Tibial artery (tissue), 4 donors: ENCODE results near the gene UGT8.
A peak's percentile ranks its signal among the peaks of the same experiment; 100 is the strongest.

Source experiments
- DNase-seq, 2 donors: peaks; one replicate each; pipeline ENCODE4 v3.0.0-alpha.2; 2019
- H3K27ac ChIP-seq, 2 donors: fragments of 200-600 bp; sonication (generic) in 1 of 2; 1 replicate in 1 of 2; 2 replicates in 1 of 2; pipeline ENCODE4 v1.5.1; 2018 to 2019; ENCODE audit warnings: mild to moderate bottlenecking in 1 of 2
- H3K27me3 ChIP-seq, 2 donors: fragments of 200-600 bp; sonication (generic) in 1 of 2; one replicate each; pipeline versions ENCODE4 v1.5.1 to v1.6.0; 2016 to 2019
- H3K36me3 ChIP-seq, 3 donors: fragments of 200-600 bp; sonication (generic) in 2 of 3; one replicate each; pipeline ENCODE4 v1.5.1; 2016 to 2019; ENCODE audit warnings: mild to moderate bottlenecking in 2 of 3
- H3K4me1 ChIP-seq, 4 donors: fragments of 200-600 bp; sonication (generic) in 2 of 4; 1 replicate in 3 of 4; 2 replicates in 1 of 4; pipeline ENCODE4 v1.5.1; 2016 to 2019
- H3K4me3 ChIP-seq, 2 donors: fragments of 200-600 bp; sonication (generic) in 1 of 2; 1 replicate in 1 of 2; 2 replicates in 1 of 2; pipeline ENCODE4 v1.5.1; 2018 to 2019; ENCODE audit warnings: mild to moderate bottlenecking in 2 of 2
- H3K9me3 ChIP-seq, 3 donors: fragments of 200-600 bp; sonication (generic) in 1 of 3; one replicate each; pipeline ENCODE4 v1.5.1; 2016 to 2019
- intact Hi-C: fragments of 100-400 bp; cut with DNase I; formaldehyde crosslinking; loops from one replicate; pipeline ENCODE4 v1.15.0; 2023; ENCODE audit warnings: low total_unique reads
- TF ChIP-seq, protein P1 (sequence below), 2 experiments: fragments of 200-600 bp in 1 of 2; fragments of 450-650 bp in 1 of 2; IDR thresholded peaks; one replicate each; pipeline ENCODE4 v1.5.1; 2017 to 2019; ENCODE audit warnings: antibody characterized with exemption in 2 of 2, mild to moderate bottlenecking in 1 of 2, moderate library complexity in 1 of 2

Gene UGT8

DNA sequence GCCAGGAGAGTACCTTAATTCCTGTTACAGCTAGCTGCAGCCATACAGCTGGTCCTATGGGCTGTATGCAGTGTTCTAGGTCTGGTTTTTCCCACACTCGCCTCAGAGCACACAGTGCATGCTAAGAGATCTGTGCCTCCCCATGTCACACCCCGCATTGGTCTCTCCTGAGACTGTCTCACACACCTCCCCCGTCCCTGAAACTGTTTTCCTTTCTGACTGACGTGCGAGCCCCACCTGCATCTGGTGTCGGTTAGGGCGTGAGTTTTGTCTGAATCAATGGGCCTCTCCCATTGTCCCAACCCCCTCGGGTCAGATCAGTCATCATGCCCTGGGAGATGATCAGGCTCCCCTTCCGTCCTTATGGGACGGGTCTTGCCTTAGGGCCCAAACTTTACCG lies 3.4 kb upstream of the UGT8 start:
- TF ChIP-seq, protein P1, sequence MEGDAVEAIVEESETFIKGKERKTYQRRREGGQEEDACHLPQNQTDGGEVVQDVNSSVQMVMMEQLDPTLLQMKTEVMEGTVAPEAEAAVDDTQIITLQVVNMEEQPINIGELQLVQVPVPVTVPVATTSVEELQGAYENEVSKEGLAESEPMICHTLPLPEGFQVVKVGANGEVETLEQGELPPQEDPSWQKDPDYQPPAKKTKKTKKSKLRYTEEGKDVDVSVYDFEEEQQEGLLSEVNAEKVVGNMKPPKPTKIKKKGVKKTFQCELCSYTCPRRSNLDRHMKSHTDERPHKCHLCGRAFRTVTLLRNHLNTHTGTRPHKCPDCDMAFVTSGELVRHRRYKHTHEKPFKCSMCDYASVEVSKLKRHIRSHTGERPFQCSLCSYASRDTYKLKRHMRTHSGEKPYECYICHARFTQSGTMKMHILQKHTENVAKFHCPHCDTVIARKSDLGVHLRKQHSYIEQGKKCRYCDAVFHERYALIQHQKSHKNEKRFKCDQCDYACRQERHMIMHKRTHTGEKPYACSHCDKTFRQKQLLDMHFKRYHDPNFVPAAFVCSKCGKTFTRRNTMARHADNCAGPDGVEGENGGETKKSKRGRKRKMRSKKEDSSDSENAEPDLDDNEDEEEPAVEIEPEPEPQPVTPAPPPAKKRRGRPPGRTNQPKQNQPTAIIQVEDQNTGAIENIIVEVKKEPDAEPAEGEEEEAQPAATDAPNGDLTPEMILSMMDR (IDR thresholded peaks at IDR 0.05): no peak
- no peaks in the 10 kb centered on the region for H3K9me3 ChIP-seq
- peaks cover 0 to 22% (median 15%) of the 10 kb centered on the region in 4 donors for H3K4me1 ChIP-seq
- H3K4me3 ChIP-seq: no peak overlapping the region
- peaks cover 0 to 24% of the 10 kb centered on the region in 2 donors for H3K27me3 ChIP-seq
- H3K36me3 ChIP-seq: no peaks in the 10 kb centered on the region
- no peak for DNase-seq
- no peak overlapping the region for H3K27ac ChIP-seq
- intact Hi-C loops: no loop called here

GRCh38 chr4:114595921-114596320 lies 2.7 kb upstream of the UGT8 start:
- Histone ChIP-seq H3K4me3 (no peak overlapping the region), H3K9me3 (no peaks in the 10 kb centered on the region), H3K4me1 (peaks cover 0 to 22% (median 15%) of the 10 kb centered on the region in 4 donors), H3K27me3 (peaks cover 0 to 24% of the 10 kb centered on the region in 2 donors), H3K27ac (no peak overlapping the region), H3K36me3 (no peaks in the 10 kb centered on the region)
- TF ChIP-seq, protein P1 (IDR thresholded peaks at IDR 0.05): no peak
- intact Hi-C loops: no loop called here
- no peak for DNase-seq

DNA sequence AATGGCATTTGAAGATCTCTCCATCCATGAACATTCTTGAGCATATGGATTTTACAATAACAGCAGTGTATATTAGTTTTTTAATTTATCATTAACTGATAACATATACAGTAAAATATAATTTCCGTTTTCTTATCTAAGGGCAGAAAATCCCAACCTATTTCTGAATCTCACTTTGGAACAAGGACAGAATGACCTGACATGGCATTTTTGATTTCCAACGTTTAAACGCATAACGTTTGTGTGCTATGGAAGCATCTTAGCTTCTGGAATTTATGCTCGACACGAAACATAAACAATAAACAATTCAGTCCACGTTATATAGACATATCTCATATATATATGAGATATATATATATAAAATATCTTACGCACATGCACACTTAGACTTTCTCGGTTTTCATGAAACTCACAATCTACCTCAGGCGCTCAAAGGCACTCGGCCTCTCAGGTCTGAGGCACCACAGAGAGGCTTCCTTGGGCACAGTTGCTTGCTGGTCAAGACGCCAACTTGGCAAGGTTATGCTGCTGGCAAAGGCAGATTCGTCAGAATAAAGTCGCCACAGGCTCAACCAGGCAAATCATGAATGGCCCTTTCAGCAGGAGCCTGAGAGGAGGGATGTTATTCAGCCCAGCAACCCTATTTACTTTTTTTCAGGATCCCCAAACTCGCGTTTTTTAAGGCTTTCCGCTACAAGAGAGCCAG lies 1.0 kb upstream of the UGT8 start:
- no peaks in the 10 kb centered on the region for H3K36me3 ChIP-seq
- H3K27ac ChIP-seq: no peak overlapping the region
- no peak for DNase-seq
- H3K27me3 ChIP-seq: peaks cover 0 to 24% of the 10 kb centered on the region in 2 donors
- TF ChIP-seq, protein P1 (IDR thresholded peaks at IDR 0.05): no peak
- peaks cover 0 to 22% (median 15%) of the 10 kb centered on the region in 4 donors for H3K4me1 ChIP-seq
- H3K4me3 ChIP-seq: peak overlapping the region; percentile 44 to 50
- no peaks in the 10 kb centered on the region for H3K9me3 ChIP-seq
- intact Hi-C loops: no loop called here

- Histone ChIP-seq H3K4me1 (peaks cover 0 to 22% (median 15%) of the 10 kb centered on the region in 4 donors), H3K36me3 (no peaks in the 10 kb centered on the region), H3K9me3 (no peaks in the 10 kb centered on the region), H3K27ac (no peak overlapping the region), H3K4me3 (peak overlapping the region; percentile 44 to 50), H3K27me3 (peaks cover 0 to 24% of the 10 kb centered on the region in 2 donors)
- TF ChIP-seq, protein P1 (IDR thresholded peaks at IDR 0.05): no peak
- no peak for DNase-seq
- intact Hi-C loops: no loop called here
These were observed 760 bp downstream of the UGT8 start for GRCh38 chr4:114599231-114599902.

DNA sequence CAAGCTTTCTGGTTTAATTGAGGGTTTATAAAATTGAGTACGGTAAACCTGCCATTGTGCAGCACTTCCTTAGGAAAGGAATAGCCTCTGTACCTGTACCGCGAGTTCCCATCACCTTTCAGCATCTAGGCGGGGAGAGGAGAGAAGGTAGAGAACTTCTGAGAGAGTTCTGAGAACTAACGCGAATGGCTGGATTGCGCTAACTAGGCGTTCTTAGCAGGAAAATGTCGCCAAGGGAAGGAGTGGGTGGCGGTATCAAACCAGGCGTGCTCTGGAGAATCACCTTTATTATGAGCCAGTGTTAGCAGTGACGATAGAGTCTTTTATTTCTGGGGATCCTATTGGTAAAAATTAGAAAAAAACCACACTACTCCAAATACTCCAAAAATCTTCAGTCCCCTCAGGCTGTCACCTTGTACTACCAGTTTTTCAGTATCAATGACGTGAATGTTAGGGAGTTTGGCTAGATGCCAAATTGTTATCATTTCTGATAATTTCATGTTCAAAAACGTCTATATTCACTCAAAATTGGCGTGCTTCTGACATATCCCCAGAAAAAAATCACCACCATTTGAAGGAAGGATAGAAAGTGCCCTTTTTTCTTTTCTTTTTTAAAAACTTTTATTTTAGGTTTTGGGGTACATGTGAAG lies 1.4 kb downstream of the UGT8 start:
- intact Hi-C loops: no loop called here
- no peak for DNase-seq
- H3K4me3 ChIP-seq: peak overlapping the region in 1 of 2 donors; percentile 50
- peaks cover 0 to 21% of the 10 kb centered on the region in 2 donors for H3K27me3 ChIP-seq
- H3K27ac ChIP-seq: no peak overlapping the region
- H3K36me3 ChIP-seq: no peaks in the 10 kb centered on the region
- TF ChIP-seq, protein P1 (IDR thresholded peaks at IDR 0.05): no peak
- H3K4me1 ChIP-seq: peaks cover 0 to 22% (median 15%) of the 10 kb centered on the region in 4 donors
- no peaks in the 10 kb centered on the region for H3K9me3 ChIP-seq
